ENCODE results near the gene NBAS.
"Not testable (repeated sequence)": the region's sequence is repeated elsewhere in the genome, so short reads cannot be mapped to it uniquely, and the experiment has no call there.

The NBAS gene

DNA sequence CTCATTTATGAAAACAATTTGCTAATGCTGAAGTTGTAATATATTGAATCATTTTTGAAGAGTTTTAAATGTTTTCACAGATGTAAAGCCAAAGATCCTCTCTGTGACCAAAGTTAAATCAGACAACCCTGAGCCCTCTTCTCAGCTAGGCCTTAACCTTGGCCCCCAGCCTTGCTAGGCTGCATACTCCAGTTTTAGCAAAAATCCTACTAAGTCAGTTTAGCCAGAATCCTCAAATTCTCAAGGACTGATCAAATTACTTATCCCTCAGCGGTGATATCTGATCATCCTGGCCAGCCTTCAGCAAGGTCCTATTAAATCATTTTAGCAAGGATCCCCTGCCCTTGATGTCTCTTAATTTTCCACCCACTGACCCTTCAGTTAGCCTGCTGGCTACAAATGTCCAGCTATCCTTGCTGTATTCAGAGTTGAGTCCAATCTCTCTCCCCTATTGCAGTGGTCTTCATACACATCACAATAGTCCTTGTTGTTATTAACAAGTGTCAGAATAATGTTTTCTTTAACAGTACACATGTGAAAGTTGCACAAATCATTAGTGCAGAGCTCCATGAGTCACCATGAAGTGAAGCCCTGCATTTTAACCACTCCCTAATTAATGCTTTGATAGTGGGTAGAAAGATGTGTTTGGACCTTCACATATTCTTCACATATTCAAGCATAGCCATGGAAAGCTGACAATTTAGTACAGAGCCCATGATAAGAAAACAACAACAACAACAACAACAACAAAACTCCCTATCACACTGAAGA, 206.4 kb downstream of the NBAS start:
- DNase-seq: peak; percentile 14 to 64

DNA sequence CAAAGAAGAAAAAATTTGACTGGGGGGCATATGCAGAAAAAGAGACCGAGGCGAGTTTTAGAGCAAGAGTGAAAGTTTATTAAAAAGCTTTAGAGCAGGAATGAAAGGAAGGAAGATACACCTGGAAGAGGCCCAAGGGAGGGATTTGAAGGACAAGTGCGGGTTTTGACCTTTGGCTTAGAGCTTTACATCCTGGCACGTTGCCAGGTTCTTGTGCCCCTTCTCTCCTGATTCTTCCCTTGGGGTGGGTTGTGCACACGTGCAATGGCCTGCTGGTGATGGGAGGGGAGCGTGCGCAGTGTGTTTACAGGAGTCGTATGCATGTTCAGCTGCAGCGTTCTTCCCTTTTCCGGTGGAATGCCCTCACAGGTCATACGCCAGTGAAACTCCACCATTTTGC, 208.8 kb downstream of the NBAS start:
- no peak for DNase-seq

GRCh38 chr2:15348636-15349035, 212.5 kb downstream of the NBAS start:
- DNase-seq: no peak

DNA sequence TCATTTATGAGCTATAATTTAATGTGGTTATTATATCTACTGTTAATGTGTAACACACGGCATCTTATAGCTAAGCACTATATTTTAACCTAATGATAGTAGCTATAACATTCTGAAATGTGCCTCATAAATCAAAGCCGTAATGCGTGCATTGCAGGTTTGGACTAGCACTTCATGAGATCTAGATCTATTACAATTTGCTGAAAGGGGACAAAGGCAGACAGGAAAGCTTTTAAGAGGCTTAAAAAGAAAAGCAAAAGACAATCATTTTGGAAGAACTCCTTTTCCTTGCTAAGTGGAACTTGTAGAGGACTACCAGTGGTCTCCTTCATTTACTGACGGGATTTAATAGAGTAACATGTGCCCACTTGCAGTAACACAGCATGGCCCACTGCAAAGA, 213.1 kb downstream of the NBAS start:
- DNase-seq: no peak

DNA sequence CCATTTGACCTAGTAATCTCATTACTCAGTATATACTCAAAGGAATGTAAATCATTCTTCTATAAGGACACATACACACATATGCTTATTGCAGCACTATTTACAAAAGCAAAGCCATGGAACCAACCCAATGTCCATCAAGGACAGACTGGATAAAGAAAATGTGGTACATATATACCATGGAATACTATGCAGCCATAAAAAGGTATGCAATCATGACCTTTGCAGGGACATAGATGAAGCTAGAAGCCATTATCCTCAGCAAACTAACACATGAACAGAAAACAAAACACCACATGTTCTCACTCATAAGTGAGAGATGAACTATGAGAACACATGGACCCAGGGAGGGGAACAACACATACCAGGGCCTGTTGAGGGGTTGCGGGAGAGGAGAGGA, 214.5 kb downstream of the NBAS start:
- DNase-seq: no peak

DNA sequence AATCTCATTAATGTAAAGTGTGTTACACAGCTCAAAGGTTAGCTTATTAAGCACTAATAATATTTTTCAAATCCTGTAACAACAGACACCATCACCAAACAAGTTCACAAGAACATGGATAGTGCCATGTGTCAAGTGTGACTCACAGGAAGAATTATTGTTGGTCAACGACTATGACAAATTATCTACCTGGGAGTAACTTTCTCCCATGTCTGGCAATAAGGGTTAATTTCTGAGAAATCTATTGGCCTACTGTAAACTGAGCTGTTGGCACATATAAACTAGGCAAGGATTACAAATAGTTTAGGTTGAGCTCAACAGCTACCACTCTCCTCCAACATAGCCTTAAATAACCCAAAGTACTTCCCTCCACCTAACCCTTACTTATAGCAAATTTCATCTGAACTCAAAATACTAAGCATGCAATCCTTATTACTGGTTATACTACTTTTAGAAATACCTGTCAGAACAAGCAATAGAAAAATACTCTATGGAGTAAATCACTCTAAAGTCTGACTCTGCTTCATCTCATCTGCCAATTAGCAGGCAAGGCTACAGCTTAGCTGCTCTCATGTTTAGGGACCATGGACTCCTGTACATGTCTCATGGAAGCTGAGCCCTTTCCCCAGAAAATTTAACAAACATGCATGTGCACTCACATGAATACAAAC, 223.0 kb downstream of the NBAS start:
- no peak for DNase-seq

DNA sequence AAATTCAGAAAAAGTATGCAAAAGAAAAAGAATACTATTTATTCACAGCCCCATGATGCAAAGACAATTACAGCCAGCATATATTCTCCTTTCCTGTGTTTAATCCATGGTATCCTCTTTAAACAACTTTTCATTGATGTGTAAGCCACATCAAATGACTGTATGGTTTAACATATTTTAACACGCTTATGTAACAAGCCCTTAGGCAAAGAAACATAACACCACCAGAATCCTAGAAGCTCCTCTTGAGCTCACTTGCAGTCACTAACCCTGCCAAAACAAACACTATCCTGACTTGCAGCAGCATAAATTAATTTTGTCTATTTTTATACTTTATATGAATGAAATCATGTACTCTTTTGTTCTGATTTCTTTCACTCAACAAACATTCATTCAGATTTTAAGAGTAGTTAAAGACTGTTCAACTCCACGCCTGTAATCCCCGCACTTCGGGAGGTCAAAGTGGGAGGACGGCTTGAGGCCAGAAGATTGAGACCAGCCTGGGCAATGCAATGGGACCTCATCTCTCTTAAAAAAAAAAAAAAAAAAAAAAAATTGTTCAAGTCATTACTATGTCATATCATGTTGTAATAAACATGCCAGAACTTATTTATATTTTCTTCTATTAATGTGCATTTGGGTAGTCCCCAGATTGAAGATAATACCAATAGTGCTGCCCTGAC, 226.3 kb downstream of the NBAS start:
- DNase-seq: no peak

GRCh38 chr2:15331787-15332186, 229.3 kb downstream of the NBAS start:
- DNase-seq: peak in 1 of 2 experiments; percentile 13

GRCh38 chr2:15325296-15325695, 235.8 kb downstream of the NBAS start:
- DNase-seq: no peak

- no peak for DNase-seq
These were observed 237.9 kb downstream of the NBAS start for GRCh38 chr2:15323227-15323626.

DNA sequence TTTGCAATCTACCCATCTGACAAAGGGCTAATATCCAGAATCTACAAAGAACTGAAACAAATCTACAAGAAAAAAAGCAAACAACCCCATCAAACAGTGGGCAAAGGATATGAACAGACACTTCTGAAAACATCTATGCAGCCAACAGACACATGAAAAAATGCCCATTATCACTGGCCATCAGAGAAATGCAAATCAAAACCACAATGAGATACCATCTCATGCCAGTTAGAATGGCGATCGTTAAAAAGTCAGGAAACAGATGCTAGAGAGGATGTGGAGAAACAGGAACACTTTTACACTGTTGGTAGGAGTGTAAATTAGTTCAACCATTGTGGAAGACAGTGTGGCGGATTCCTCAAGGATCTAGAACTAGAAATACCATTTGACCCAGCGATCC, 239.7 kb downstream of the NBAS start:
- not testable (repeated sequence) for DNase-seq

DNA sequence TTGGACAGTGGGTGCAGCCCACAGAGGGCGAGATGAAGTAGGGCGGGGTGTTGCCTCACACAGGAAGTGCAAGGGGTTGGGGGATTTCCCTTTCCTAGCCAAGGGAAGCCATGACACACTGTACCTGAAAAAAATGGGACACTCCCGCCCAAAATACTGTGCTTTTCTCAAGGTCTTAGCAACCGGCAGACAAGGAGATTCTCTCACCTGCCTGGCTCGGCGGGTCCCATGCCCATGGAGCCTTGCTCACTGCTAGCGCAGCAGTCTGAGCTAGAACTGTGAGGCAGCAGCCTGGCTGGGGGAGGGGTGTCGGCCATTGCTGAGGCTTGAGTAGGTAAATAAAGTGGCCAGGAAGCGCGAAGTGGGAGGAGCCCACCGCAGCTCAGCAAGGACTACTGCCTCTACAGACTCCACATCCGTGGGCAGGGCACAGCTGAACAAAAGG, 244.7 kb downstream of the NBAS start:
- no peak for DNase-seq

DNA sequence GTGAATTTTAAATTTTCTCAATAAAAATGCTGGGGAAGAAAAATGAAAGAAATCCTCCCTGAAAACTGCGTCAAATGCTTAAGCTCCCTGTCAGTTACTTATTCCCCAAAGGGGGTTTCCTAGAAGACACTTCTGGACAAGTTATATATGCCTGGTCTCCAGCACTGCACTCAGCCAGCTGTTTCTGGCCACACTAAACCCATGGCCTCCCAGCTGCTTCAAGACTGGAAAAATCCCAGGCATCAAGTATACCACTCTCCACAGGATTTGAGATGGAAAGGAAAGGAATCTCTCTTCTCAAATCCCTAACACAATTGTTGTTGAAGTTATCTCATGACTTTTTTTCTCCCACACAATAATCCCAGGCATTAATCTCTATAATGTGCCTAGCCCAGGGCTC, 245.7 kb downstream of the NBAS start:
- no peak for DNase-seq

GRCh38 chr2:15313657-15314056, 247.5 kb downstream of the NBAS start:
- DNase-seq: peak; percentile 15 to 86

DNA sequence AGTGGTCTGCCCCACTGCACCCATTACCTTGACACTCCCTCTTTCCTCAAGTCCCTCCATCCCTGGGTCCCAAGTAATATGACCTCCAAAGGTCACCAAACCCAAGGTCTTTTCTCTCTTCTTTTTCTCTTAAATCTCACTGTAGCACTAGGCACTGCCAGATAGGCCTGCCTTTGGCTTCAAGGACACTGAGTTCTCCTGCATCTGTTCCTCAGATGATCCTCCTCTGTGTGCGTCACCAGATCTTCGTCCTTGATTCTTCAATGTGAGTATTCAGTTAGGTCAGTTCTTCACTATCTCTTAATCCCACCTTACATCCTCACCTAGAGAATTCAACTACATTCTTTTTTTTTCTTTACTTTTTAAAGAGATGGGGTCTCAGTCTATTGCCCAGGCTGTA, 249.2 kb downstream of the NBAS start:
- DNase-seq: no peak

DNA sequence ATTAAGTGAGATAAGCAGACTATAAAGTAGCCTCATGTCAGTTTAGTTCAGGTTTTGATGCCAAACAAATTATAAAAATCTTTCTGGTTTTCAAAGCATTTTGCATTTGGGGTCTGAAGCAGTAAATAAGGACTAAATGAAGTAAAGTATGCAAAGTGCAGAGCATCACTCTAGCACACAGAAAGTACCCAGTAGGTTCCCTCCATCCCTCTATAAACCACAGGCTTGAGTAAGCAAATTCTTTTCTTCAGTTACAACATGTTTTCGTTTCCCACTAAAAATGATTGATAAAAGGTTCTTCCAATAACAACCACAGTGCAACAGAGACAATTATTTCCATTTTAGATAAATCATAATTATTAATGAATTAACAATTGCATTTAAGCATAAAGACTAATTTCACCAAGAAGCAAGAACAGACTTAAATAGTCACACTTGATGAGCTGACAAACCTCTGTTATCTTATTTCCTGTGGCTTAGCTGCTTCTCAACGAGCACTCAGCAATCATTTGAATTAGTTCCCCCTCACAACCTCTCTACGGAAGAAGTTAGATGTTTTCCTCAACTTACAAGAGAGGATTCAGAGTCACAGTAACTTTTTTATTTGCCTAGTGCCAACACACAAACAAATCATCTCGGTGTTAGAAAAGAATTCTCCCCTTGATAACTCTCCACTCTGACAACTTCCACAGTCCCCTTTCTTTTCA, 249.8 kb downstream of the NBAS start:
- DNase-seq: no peak

DNA sequence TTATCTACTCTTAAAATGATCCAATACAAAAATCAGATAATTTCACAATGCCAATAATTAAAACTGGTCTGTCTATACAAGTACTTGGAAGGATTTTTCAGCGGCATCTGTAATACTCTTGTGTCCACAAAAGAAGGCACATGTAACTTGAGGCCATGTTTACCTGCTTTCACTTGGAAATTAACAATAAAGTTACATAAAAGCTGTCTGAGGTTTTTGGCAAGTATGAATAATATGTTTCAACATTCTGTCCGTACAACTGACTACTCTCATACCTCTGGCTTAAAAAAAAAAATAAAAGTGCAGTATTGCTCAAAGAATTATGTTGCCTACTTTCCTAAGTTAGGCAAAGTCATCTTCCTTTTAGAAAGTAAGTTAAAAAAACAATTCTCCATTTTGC, 253.6 kb downstream of the NBAS start:
- no peak for DNase-seq

DNA sequence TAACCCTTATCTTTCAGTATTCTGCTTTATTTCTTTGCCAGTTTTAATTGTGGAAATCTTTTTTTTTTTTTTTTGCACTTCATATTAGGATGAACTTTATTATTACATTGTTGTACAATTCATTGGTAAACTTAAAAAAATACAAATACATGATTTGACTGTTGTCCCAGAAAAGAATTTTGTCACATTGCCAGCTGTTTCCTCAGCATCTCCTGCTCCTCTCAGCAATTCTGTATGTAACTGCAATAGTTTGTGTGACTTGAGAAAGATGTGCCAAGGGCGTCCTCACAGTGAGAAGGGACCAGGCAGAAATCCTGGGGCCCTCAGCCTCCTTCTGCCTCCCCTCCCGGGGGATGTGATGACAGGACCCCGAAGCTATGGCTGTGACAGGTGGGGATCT, 254.4 kb downstream of the NBAS start:
- no peak for DNase-seq

GRCh38 chr2:15303874-15304273, 257.3 kb downstream of the NBAS start:
- DNase-seq: peak in 1 of 2 experiments; percentile 8

DNA sequence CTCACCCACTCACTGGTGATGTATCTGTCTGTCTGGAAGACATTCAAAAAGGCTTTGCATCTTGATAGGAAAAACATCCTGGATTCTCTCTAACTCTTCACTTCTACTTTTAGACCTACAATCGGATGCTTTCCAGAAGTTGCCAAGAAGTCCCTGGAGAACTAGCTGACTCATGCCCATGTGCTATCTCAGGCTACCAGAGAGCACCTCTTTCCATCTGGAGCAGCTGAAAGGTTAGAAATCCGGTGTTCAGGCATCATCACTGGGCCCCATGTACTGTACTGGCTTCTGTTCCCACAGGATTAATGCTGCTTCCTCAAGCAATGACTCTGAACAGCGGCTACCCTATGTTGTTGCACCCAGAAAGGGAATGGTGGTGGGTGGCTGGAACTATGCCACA, 259.0 kb downstream of the NBAS start:
- DNase-seq: no peak

- no peak for DNase-seq
These were observed 260.2 kb downstream of the NBAS start for GRCh38 chr2:15300624-15301573.

GRCh38 chr2:15299904-15300520, 261.1 kb downstream of the NBAS start:
- no peak for DNase-seq

Measured in NCI-H524 (cell line).